Neural cell (in vitro differentiated cells): Measurements from ENCODE around the gene ZFP36. TPM values are rescaled to one million over a fixed set of nuclear protein-coding genes. Genes with fewer than 3 reads are reported as not detected.

Experiments
- H2AFZ ChIP-seq: fragments of 200-600, 300-800 bp; sonication (generic), shearing (Covaris generic); 2 replicates; pipeline ENCODE4 v1.6.0; 2014; ENCODE audit warnings: low read depth, mild to moderate bottlenecking, antibody characterized with exemption, low read length, moderate library complexity
- H3F3A ChIP-seq: fragments of 200-600 bp; shearing (Covaris generic); 2 replicates; pipeline ENCODE4 v1.6.1; 2016; ENCODE audit warnings: mild to moderate bottlenecking, moderate library complexity, mixed read lengths, antibody characterized with exemption, low read length; ENCODE audit not compliant: insufficient read depth, poor library complexity, severe bottlenecking
- H3K27ac ChIP-seq: fragments of 200-600, 300-800 bp; sonication (generic), shearing (Covaris generic); 2 replicates; pipeline ENCODE4 v1.5.1; 2014; ENCODE audit warnings: mild to moderate bottlenecking, low read length, moderate library complexity
- H3K27me3 ChIP-seq: fragments of 300-800, 200-600 bp; sonication (generic), shearing (Covaris generic); 2 replicates; pipeline ENCODE4 v1.6.0; 2014; ENCODE audit warnings: mild to moderate bottlenecking, low read depth, low read length, moderate library complexity; ENCODE audit not compliant: insufficient read depth
- H3K36me3 ChIP-seq: fragments of 300-800, 200-600 bp; sonication (generic), shearing (Covaris generic); 2 replicates; pipeline ENCODE4 v1.5.1; 2014; ENCODE audit warnings: mild to moderate bottlenecking, antibody characterized with exemption, low read length, moderate library complexity; ENCODE audit not compliant: insufficient read depth
- H3K4me2 ChIP-seq: fragments of 300-800, 200-600 bp; sonication (generic), shearing (Covaris generic); 2 replicates; pipeline ENCODE4 v1.6.0; 2014; ENCODE audit warnings: mild to moderate bottlenecking, low read length
- H3K4me3 ChIP-seq: fragments of 300-800, 200-600 bp; sonication (generic), shearing (Covaris generic); 2 replicates; pipeline ENCODE4 v1.5.1; 2014; ENCODE audit warnings: mild to moderate bottlenecking, low read length, moderate library complexity
- H3K79me2 ChIP-seq: fragments of 200-600 bp; shearing (Covaris generic); replicated peaks from 2 replicates; pipeline ENCODE4 v1.6.0; 2014; ENCODE audit warnings: mild to moderate bottlenecking, low read length, moderate library complexity; ENCODE audit not compliant: insufficient read depth
- H3K9ac ChIP-seq: fragments of 300-800, 200-600 bp; sonication (generic), shearing (Covaris generic); 2 replicates; pipeline ENCODE4 v1.6.1; 2016; ENCODE audit warnings: mild to moderate bottlenecking, low read length, mixed read lengths
- H3K9me2 ChIP-seq: fragments of 200-600 bp; shearing (Covaris generic); 2 replicates; pipeline ENCODE4 v1.6.1; 2016; ENCODE audit warnings: mild to moderate bottlenecking, low read length, mixed read lengths; ENCODE audit not compliant: insufficient read depth
- H3K9me3 ChIP-seq: fragments of 200-600, 300-800 bp; sonication (generic), shearing (Covaris generic); 2 replicates; pipeline ENCODE4 v1.6.1; 2016; ENCODE audit warnings: mild to moderate bottlenecking, mixed run types, low read length, moderate library complexity, mixed read lengths
- H4K20me1 ChIP-seq: fragments of 200-600 bp; shearing (Covaris generic); 2 replicates; pipeline ENCODE4 v1.6.1; 2016; ENCODE audit warnings: mild to moderate bottlenecking, mixed run types; ENCODE audit not compliant: insufficient read depth
- CTCF ChIP-seq: fragments of 450-650 bp; IDR thresholded peaks from 2 replicates; pipeline ENCODE4 v1.5.1; 2014; ENCODE audit warnings: antibody characterized with exemption, mild to moderate bottlenecking, moderate library complexity; ENCODE audit not compliant: poor library complexity, severe bottlenecking
- EP300 ChIP-seq: fragments of 450-650 bp; conservative IDR thresholded peaks from 2 replicates; pipeline ENCODE4 v1.6.1; 2014; ENCODE audit warnings: antibody characterized with exemption, mild to moderate bottlenecking, moderate library complexity; ENCODE audit not compliant: poor library complexity, severe bottlenecking
- EZH2 ChIP-seq: fragments of 200-600, 300-800 bp; shearing (Covaris generic), sonication (generic); IDR thresholded peaks from 2 replicates; pipeline ENCODE4 v1.6.1; 2014; ENCODE audit warnings: antibody characterized with exemption, low read length, borderline replicate concordance, mild to moderate bottlenecking; ENCODE audit not compliant: insufficient read depth, poor library complexity, severe bottlenecking
- MXI1 ChIP-seq: fragments of 450-650 bp; conservative IDR thresholded peaks from 2 replicates; pipeline ENCODE4 v1.6.1; 2014; ENCODE audit warnings: antibody characterized with exemption, mild to moderate bottlenecking; ENCODE audit not compliant: poor library complexity, severe bottlenecking
- POLR2AphosphoS5 ChIP-seq: IDR thresholded peaks from 2 replicates; pipeline ENCODE4 v1.6.1; 2012
- RAD21 ChIP-seq: fragments of 450-650 bp; conservative IDR thresholded peaks from 2 replicates; pipeline ENCODE4 v1.6.1; 2014; ENCODE audit warnings: antibody characterized with exemption, mild to moderate bottlenecking, moderate library complexity
- REST ChIP-seq: IDR thresholded peaks from 2 replicates; pipeline ENCODE4 v1.6.1; 2012; ENCODE audit warnings: borderline replicate concordance
- SMC3 ChIP-seq: fragments of 450-650 bp; conservative IDR thresholded peaks from 2 replicates; pipeline ENCODE4 v1.6.1; 2014; ENCODE audit warnings: antibody characterized with exemption, mild to moderate bottlenecking, moderate library complexity; ENCODE audit not compliant: poor library complexity
- TAF1 ChIP-seq: IDR thresholded peaks from 2 replicates; pipeline ENCODE4 v1.6.1; 2012; ENCODE audit warnings: low read depth
- polyA plus RNA-seq: library from polyadenylated mRNA; depleted of rRNA; stranded (reverse); fragments of >200 nt; gene quantifications from 2 replicates; pipeline ENCODE4 v1.2.3, GENCODE V29; 2014

The ZFP36 gene
- polyA plus RNA-seq, 1 donor from 2014 or later: not detected

DNA sequence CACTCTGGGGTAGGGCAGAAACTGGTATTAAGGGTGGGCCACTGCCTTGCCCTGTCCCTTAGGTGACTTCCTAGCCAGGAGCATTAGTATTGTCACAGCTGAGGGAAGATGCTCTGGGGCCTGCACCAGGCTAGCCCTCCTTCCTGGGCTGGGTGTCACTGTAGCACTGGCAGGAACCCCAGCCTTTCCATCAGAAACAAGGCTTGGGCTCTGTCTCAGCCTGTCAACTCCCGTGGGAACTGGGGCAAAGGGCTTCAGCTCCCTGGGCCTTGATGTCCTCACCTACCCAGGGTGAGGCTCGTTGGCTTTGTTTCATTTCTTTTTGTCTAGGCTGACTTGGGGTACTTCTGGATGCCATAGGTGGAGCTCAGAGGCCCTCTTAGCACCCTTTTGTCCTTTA, 33.7 kb upstream of the ZFP36 start:
- H3K9ac ChIP-seq: no peak overlapping the region

GRCh38 chr19:39375929-39376328, 30.7 kb upstream of the ZFP36 start:
- no peak overlapping the region for H3K27ac ChIP-seq
- H3K9ac ChIP-seq: no peak overlapping the region
- no peaks in the 10 kb centered on the region for H3K36me3 ChIP-seq
- no peak for TF ChIP-seq TAF1
- no peak for TF ChIP-seq EZH2
- no peak for TF ChIP-seq CTCF
- no peak for TF ChIP-seq MXI1
- TF ChIP-seq REST: no peak
- TF ChIP-seq POLR2AphosphoS5: no peak
- no peak for TF ChIP-seq EP300

More for the DNA sequence above, 33.7 kb upstream of the ZFP36 start:
- Histone ChIP-seq H2AFZ (no peak overlapping the region), H3F3A (no peaks in the 10 kb centered on the region), H3K4me2 (no peak overlapping the region), H3K27me3 (no peaks in the 10 kb centered on the region), H3K9me2 (no peaks in the 10 kb centered on the region), H3K4me3 (no peak overlapping the region), H3K36me3 (peaks cover 3% of the 10 kb centered on the region), H3K27ac (no peak overlapping the region), H3K79me2 (no peaks in the 10 kb centered on the region), H4K20me1 (no peaks in the 10 kb centered on the region), H3K9me3 (no peaks in the 10 kb centered on the region)
- TF ChIP-seq MXI1 (no peak), EP300 (no peak), EZH2 (no peak), TAF1 (no peak), POLR2AphosphoS5 (no peak), SMC3 (no peak), REST (no peak), CTCF (no peak), RAD21 (no peak)

More at GRCh38 chr19:39375929-39376328, 30.7 kb upstream of the ZFP36 start:
- H3K4me2 ChIP-seq: no peak overlapping the region
- no peaks in the 10 kb centered on the region for H3K27me3 ChIP-seq
- no peaks in the 10 kb centered on the region for H3F3A ChIP-seq
- no peaks in the 10 kb centered on the region for H3K9me2 ChIP-seq
- no peak overlapping the region for H3K4me3 ChIP-seq
- no peaks in the 10 kb centered on the region for H3K9me3 ChIP-seq
- H4K20me1 ChIP-seq: no peaks in the 10 kb centered on the region
- no peaks in the 10 kb centered on the region for H3K79me2 ChIP-seq
- no peak overlapping the region for H2AFZ ChIP-seq
